Left ventricle myocardium superior (tissue), 1 donor: ENCODE measurements around the gene DPP9. TPM values are rescaled to one million over a fixed set of nuclear protein-coding genes. Genes with fewer than 3 reads are reported as not detected.
A peak's percentile ranks its signal among the peaks of the same experiment; 100 is the strongest.
"Not testable (repeated sequence)": the region's sequence is repeated elsewhere in the genome, so short reads cannot be mapped to it uniquely, and the experiment has no call there.

ENCODE experiments used
- ATAC-seq: fragments of 200-7000 bp; cut with Tn5 transposase; one replicate; pipeline ENCODE4 v1.9.1; 2020; ENCODE audit warnings: mild to moderate bottlenecking, moderate library complexity
- DNase-seq: peaks from one replicate; pipeline ENCODE4 v3.0.0-alpha.2; 2020
- intact Hi-C: fragments of 100-400 bp; cut with micrococcal nuclease; formaldehyde crosslinking; loops from one replicate; pipeline ENCODE4 v1.11.0; 2022
- total RNA-seq: library from RNA; stranded (reverse); fragmentation: NEBNext Ultra II Directional; extraction: Animal tissue kit (Norgen Biotek cat#: 25700); gene quantifications from one replicate; pipeline ENCODE4 v1.2.1, GENCODE V29; 2021
- donor health status: DM: no; HTN: yes; CAD: no; lungs with severe emphysema.

Gene DPP9
- total RNA-seq, 1 donor from 2014 or later = 53.9 TPM

- ATAC-seq = peak; percentile 53
- DNase-seq = no peak
- intact Hi-C loops = no loop called here
Observed at GRCh38 chr19:4742723-4743646, 19.3 kb upstream of the DPP9 start.

- intact Hi-C loops = no loop called here
- no peak for ATAC-seq
Observed at GRCh38 chr19:4740092-4740491, 16.4 kb upstream of the DPP9 start.

GRCh38 chr19:4738734-4739133 lies 15.1 kb upstream of the DPP9 start:
- ATAC-seq = no peak

More at GRCh38 chr19:4740092-4740491, 16.4 kb upstream of the DPP9 start:
- DNase-seq = no peak

GRCh38 chr19:4737955-4738600 lies 14.4 kb upstream of the DPP9 start:
- ATAC-seq (no peak), DNase-seq (no peak)
- intact Hi-C loops = no loop called here

More at GRCh38 chr19:4738734-4739133, 15.1 kb upstream of the DPP9 start:
- DNase-seq = peak; percentile 47
- intact Hi-C loops = no loop called here

- intact Hi-C loops = loop anchor here (5.0 kb wide), 1 partner anchor 53 kb away; no protein-coding TSS in a partner anchor
- DNase-seq (no peak), ATAC-seq (no peak)
Observed at GRCh38 chr19:4733755-4734345, 10.2 kb upstream of the DPP9 start.

- intact Hi-C loops = loop anchor here (5.0 kb wide), 1 partner anchor 55 kb away; no protein-coding TSS in a partner anchor
- DNase-seq (no peak), ATAC-seq (peak; percentile 91)
Observed at GRCh38 chr19:4732680-4733114, 9.1 kb upstream of the DPP9 start.

- DNase-seq = peak; percentile 55
- intact Hi-C loops = loop anchor here (5.0 kb wide), 1 partner anchor 57 kb away; no protein-coding TSS in a partner anchor
- peak; percentile 35 for ATAC-seq
Observed at GRCh38 chr19:4730740-4731171, 7.1 kb upstream of the DPP9 start.

GRCh38 chr19:4728871-4729270 lies 5.2 kb upstream of the DPP9 start:
- intact Hi-C loops = no loop called here
- ATAC-seq (no peak), DNase-seq (no peak)

GRCh38 chr19:4722671-4723594 lies 709 bp downstream of the DPP9 start:
- intact Hi-C loops = no loop called here
- DNase-seq (no peak), ATAC-seq (no peak)

- ATAC-seq = no peak
- intact Hi-C loops = no loop called here
- no peak for DNase-seq
Observed at GRCh38 chr19:4721196-4721595, 2.4 kb downstream of the DPP9 start.

GRCh38 chr19:4720037-4720700 lies 3.5 kb downstream of the DPP9 start:
- ATAC-seq (no peak), DNase-seq (no peak)
- intact Hi-C loops = no loop called here

- intact Hi-C loops = no loop called here
- DNase-seq (no peak), ATAC-seq (no peak)
Observed at GRCh38 chr19:4719499-4719866, 4.2 kb downstream of the DPP9 start.

- intact Hi-C loops = no loop called here
- ATAC-seq (no peak), DNase-seq (no peak)
Observed at GRCh38 chr19:4717966-4718701, 5.5 kb downstream of the DPP9 start.

GRCh38 chr19:4717191-4717965 lies 6.3 kb downstream of the DPP9 start:
- DNase-seq = no peak
- intact Hi-C loops = no loop called here
- no peak for ATAC-seq

- no peak for DNase-seq
- ATAC-seq = no peak
- intact Hi-C loops = no loop called here
Observed at GRCh38 chr19:4715529-4716221, 8.0 kb downstream of the DPP9 start.

GRCh38 chr19:4715178-4715528 lies 8.5 kb downstream of the DPP9 start:
- DNase-seq, intact Hi-C loops, ATAC-seq: not testable (repeated sequence)
